ENCODE measurements around the gene CIDEC. TPM values are rescaled to one million over a fixed set of nuclear protein-coding genes. Genes with fewer than 3 reads are reported as not detected.
"Not testable (repeated sequence)": the region's sequence is repeated elsewhere in the genome, so short reads cannot be mapped to it uniquely, and the experiment has no call there.

Gene CIDEC
- polyA plus RNA-seq, 1 donor, result 35.6 TPM

- no CpG with 5 or more reads among the region's 12 CpGs for WGBS (ENCODE audit: insufficient coverage, low lambda C conversion rate)
- H3K36me3 ChIP-seq (ENCODE audit: control insufficient read depth, insufficient read depth, low read length), result no peaks in the 10 kb centered on the region
- DNase-seq, result no peak
These were observed 3.1 kb downstream of the CIDEC start for GRCh38 chr3:9876991-9877390.

GRCh38 chr3:9876255-9876654, 3.8 kb downstream of the CIDEC start:
- WGBS (ENCODE audit: insufficient coverage, low lambda C conversion rate), result no CpG with 5 or more reads among the region's 4 CpGs
- not testable (repeated sequence) for H3K9me3 ChIP-seq (ENCODE audit: control insufficient read depth, low read depth, low read length); H3K27ac ChIP-seq (ENCODE audit: low read length); H3K4me3 ChIP-seq (ENCODE audit: low read length); DNase-seq; H3K27me3 ChIP-seq (ENCODE audit: control insufficient read depth, insufficient read depth, low read length); H3K36me3 ChIP-seq (ENCODE audit: control insufficient read depth, insufficient read depth, low read length)
- peaks cover 17% of the 10 kb centered on the region for H3K4me1 ChIP-seq (ENCODE audit: control insufficient read depth, insufficient read depth, low read length)

More at GRCh38 chr3:9876991-9877390, 3.1 kb downstream of the CIDEC start:
- Histone ChIP-seq H3K9me3 (ENCODE audit: control insufficient read depth, low read depth, low read length) (peaks cover 3% of the 10 kb centered on the region), H3K4me1 (ENCODE audit: control insufficient read depth, insufficient read depth, low read length) (peaks cover 17% of the 10 kb centered on the region), H3K27me3 (ENCODE audit: control insufficient read depth, insufficient read depth, low read length) (no peaks in the 10 kb centered on the region), H3K27ac (ENCODE audit: low read length) (no peak overlapping the region), H3K4me3 (ENCODE audit: low read length) (no peak overlapping the region)

- Histone ChIP-seq H3K4me1 (ENCODE audit: control insufficient read depth, insufficient read depth, low read length) (peaks cover 17% of the 10 kb centered on the region), H3K9me3 (ENCODE audit: control insufficient read depth, low read depth, low read length) (peaks cover 3% of the 10 kb centered on the region), H3K27me3 (ENCODE audit: control insufficient read depth, insufficient read depth, low read length) (no peaks in the 10 kb centered on the region), H3K27ac (ENCODE audit: low read length) (no peak overlapping the region), H3K4me3 (ENCODE audit: low read length) (no peak overlapping the region), H3K36me3 (ENCODE audit: control insufficient read depth, insufficient read depth, low read length) (no peaks in the 10 kb centered on the region)
- DNase-seq, result no peak
These were observed 4.6 kb downstream of the CIDEC start for GRCh38 chr3:9875448-9875847.

GRCh38 chr3:9872067-9872466, 8.0 kb downstream of the CIDEC start:
- not testable (repeated sequence) for H3K27me3 ChIP-seq (ENCODE audit: control insufficient read depth, insufficient read depth, low read length); H3K9me3 ChIP-seq (ENCODE audit: control insufficient read depth, low read depth, low read length); DNase-seq; H3K36me3 ChIP-seq (ENCODE audit: control insufficient read depth, insufficient read depth, low read length); H3K4me1 ChIP-seq (ENCODE audit: control insufficient read depth, insufficient read depth, low read length); H3K4me3 ChIP-seq (ENCODE audit: low read length); H3K27ac ChIP-seq (ENCODE audit: low read length)
- no CpG with 5 or more reads among the region's 5 CpGs for WGBS (ENCODE audit: insufficient coverage, low lambda C conversion rate)

- Histone ChIP-seq H3K27me3 (ENCODE audit: control insufficient read depth, insufficient read depth, low read length) (no peaks in the 10 kb centered on the region), H3K36me3 (ENCODE audit: control insufficient read depth, insufficient read depth, low read length) (peaks cover 3% of the 10 kb centered on the region), H3K27ac (ENCODE audit: low read length) (no peak overlapping the region), H3K4me3 (ENCODE audit: low read length) (no peak overlapping the region), H3K9me3 (ENCODE audit: control insufficient read depth, low read depth, low read length) (no peaks in the 10 kb centered on the region), H3K4me1 (ENCODE audit: control insufficient read depth, insufficient read depth, low read length) (no peaks in the 10 kb centered on the region)
- 100% methylated on average over 1 of the region's 1 CpG for WGBS (ENCODE audit: insufficient coverage, low lambda C conversion rate)
- DNase-seq, result no peak
These were observed 9.1 kb downstream of the CIDEC start for GRCh38 chr3:9870978-9871377.

- no peak for DNase-seq
- Histone ChIP-seq H3K9me3 (ENCODE audit: control insufficient read depth, low read depth, low read length) (no peaks in the 10 kb centered on the region), H3K27ac (ENCODE audit: low read length) (no peak overlapping the region), H3K36me3 (ENCODE audit: control insufficient read depth, insufficient read depth, low read length) (peaks cover 3% of the 10 kb centered on the region), H3K27me3 (ENCODE audit: control insufficient read depth, insufficient read depth, low read length) (no peaks in the 10 kb centered on the region), H3K4me1 (ENCODE audit: control insufficient read depth, insufficient read depth, low read length) (no peaks in the 10 kb centered on the region), H3K4me3 (ENCODE audit: low read length) (no peak overlapping the region)
- no CpG with 5 or more reads among the region's 5 CpGs for WGBS (ENCODE audit: insufficient coverage, low lambda C conversion rate)
These were observed 10.1 kb downstream of the CIDEC start for GRCh38 chr3:9869955-9870354.

GRCh38 chr3:9867106-9867505, 12.9 kb downstream of the CIDEC start:
- no peak overlapping the region for H3K4me3 ChIP-seq (ENCODE audit: low read length)
- DNase-seq, result no peak
- peaks cover 13% of the 10 kb centered on the region for H3K4me1 ChIP-seq (ENCODE audit: control insufficient read depth, insufficient read depth, low read length)
- H3K9me3 ChIP-seq (ENCODE audit: control insufficient read depth, low read depth, low read length), result no peaks in the 10 kb centered on the region
- H3K27me3 ChIP-seq (ENCODE audit: control insufficient read depth, insufficient read depth, low read length), result no peaks in the 10 kb centered on the region
- no peak overlapping the region for H3K27ac ChIP-seq (ENCODE audit: low read length)
- WGBS (ENCODE audit: insufficient coverage, low lambda C conversion rate), result no CpG with 5 or more reads among the region's 12 CpGs
- peaks cover 3% of the 10 kb centered on the region for H3K36me3 ChIP-seq (ENCODE audit: control insufficient read depth, insufficient read depth, low read length)

GRCh38 chr3:9866639-9867038, 13.4 kb downstream of the CIDEC start:
- Histone ChIP-seq H3K27me3 (ENCODE audit: control insufficient read depth, insufficient read depth, low read length) (no peaks in the 10 kb centered on the region), H3K27ac (ENCODE audit: low read length) (no peak overlapping the region), H3K36me3 (ENCODE audit: control insufficient read depth, insufficient read depth, low read length) (peaks cover 3% of the 10 kb centered on the region), H3K9me3 (ENCODE audit: control insufficient read depth, low read depth, low read length) (no peaks in the 10 kb centered on the region), H3K4me1 (ENCODE audit: control insufficient read depth, insufficient read depth, low read length) (peaks cover 17% of the 10 kb centered on the region), H3K4me3 (ENCODE audit: low read length) (no peak overlapping the region)
- DNase-seq, result no peak
- no CpG with 5 or more reads among the region's 8 CpGs for WGBS (ENCODE audit: insufficient coverage, low lambda C conversion rate)

GRCh38 chr3:9865125-9865637, 14.9 kb downstream of the CIDEC start:
- H3K27me3 ChIP-seq (ENCODE audit: control insufficient read depth, insufficient read depth, low read length); H3K9me3 ChIP-seq (ENCODE audit: control insufficient read depth, low read depth, low read length); H3K36me3 ChIP-seq (ENCODE audit: control insufficient read depth, insufficient read depth, low read length); H3K4me3 ChIP-seq (ENCODE audit: low read length); DNase-seq: not testable (repeated sequence)
- no CpG with 5 or more reads among the region's 10 CpGs for WGBS (ENCODE audit: insufficient coverage, low lambda C conversion rate)
- H3K27ac ChIP-seq (ENCODE audit: low read length), result peak overlapping the region; percentile 35
- peaks cover 17% of the 10 kb centered on the region for H3K4me1 ChIP-seq (ENCODE audit: control insufficient read depth, insufficient read depth, low read length)

- WGBS (ENCODE audit: insufficient coverage, low lambda C conversion rate), result no CpG with 5 or more reads among the region's 16 CpGs
- Histone ChIP-seq H3K4me1 (ENCODE audit: control insufficient read depth, insufficient read depth, low read length) (peaks cover 17% of the 10 kb centered on the region), H3K27ac (ENCODE audit: low read length) (peak overlapping the region; percentile 35), H3K4me3 (ENCODE audit: low read length) (no peak overlapping the region), H3K27me3 (ENCODE audit: control insufficient read depth, insufficient read depth, low read length) (no peaks in the 10 kb centered on the region), H3K9me3 (ENCODE audit: control insufficient read depth, low read depth, low read length) (no peaks in the 10 kb centered on the region), H3K36me3 (ENCODE audit: control insufficient read depth, insufficient read depth, low read length) (no peaks in the 10 kb centered on the region)
- DNase-seq, result peak; percentile 56 to 73
These were observed 15.7 kb downstream of the CIDEC start for GRCh38 chr3:9864200-9864927.

Measured in large intestine (tissue), 3 donors.